ENCODE results near the gene CALU. TPM values are rescaled to one million over a fixed set of nuclear protein-coding genes. Genes with fewer than 3 reads are reported as not detected.

The CALU gene
- total and polyA plus RNA-seq, 7 donors, result 52.0 to 236 (median 88.9) TPM

- 52 to 70% (median 70%) methylated on average over 2 of the region's 2 CpGs for WGBS, 3 donors
- ATAC-seq, result no peak
- no peaks in the 10 kb centered on the region for H3K36me3 ChIP-seq (ENCODE audit: insufficient read depth in 1 of 2, low read depth in 1 of 2)
- DNase-seq, result no peak
- no peaks in the 10 kb centered on the region for H3K9me3 ChIP-seq
- intact Hi-C loops (cut with DNase I), result no loop called here
- no peak for TF ChIP-seq CTCF (IDR thresholded peaks at IDR 0.05)
- peaks cover 9% of the 10 kb centered on the region for H3K4me1 ChIP-seq
- no peak overlapping the region for H3K27ac ChIP-seq
- H3K27me3 ChIP-seq (ENCODE audit: insufficient read depth in 3 of 3, low read length in 2 of 3), result peaks cover 0 to 46% (median 11%) of the 10 kb centered on the region in 3 donors
- H3K4me3 ChIP-seq, result no peak overlapping the region
Observed at GRCh38 chr7:128694738-128695137, 44.4 kb upstream of the CALU start.

- peaks cover 0 to 56% (median 11%) of the 10 kb centered on the region in 3 donors for H3K27me3 ChIP-seq (ENCODE audit: insufficient read depth in 3 of 3, low read length in 2 of 3)
- H3K27ac ChIP-seq, result no peak overlapping the region
- intact Hi-C loops (cut with DNase I), result no loop called here
- H3K4me1 ChIP-seq, result peaks cover 9% of the 10 kb centered on the region
- peak; percentile 63 to 85 (median 76) for ATAC-seq
- TF ChIP-seq CTCF (IDR thresholded peaks at IDR 0.05), result no peak
- peak overlapping the region; percentile 50 for H3K4me3 ChIP-seq
- DNase-seq, result peak; percentile 56 to 78
- no peaks in the 10 kb centered on the region for H3K9me3 ChIP-seq
- no peaks in the 10 kb centered on the region for H3K36me3 ChIP-seq (ENCODE audit: insufficient read depth in 1 of 2, low read depth in 1 of 2)
- WGBS, 3 donors, result 3 to 4% (median 4%) methylated on average over 37 of the region's 37 CpGs
Observed at GRCh38 chr7:128697302-128697905, 41.8 kb upstream of the CALU start.

GRCh38 chr7:128699196-128699712 is 39.9 kb upstream of the CALU start:
- WGBS, 3 donors, result 81 to 84% (median 83%) methylated on average over 3 of the region's 3 CpGs
- H3K4me1 ChIP-seq, result peaks cover 9% of the 10 kb centered on the region
- peaks cover 0 to 47% (median 11%) of the 10 kb centered on the region in 3 donors for H3K27me3 ChIP-seq (ENCODE audit: insufficient read depth in 3 of 3, low read length in 2 of 3)
- DNase-seq (no peak), ATAC-seq (no peak)
- no peak overlapping the region for H3K27ac ChIP-seq
- H3K36me3 ChIP-seq (ENCODE audit: insufficient read depth in 1 of 2, low read depth in 1 of 2), result no peaks in the 10 kb centered on the region
- intact Hi-C loops (cut with DNase I), result no loop called here
- no peak for TF ChIP-seq CTCF (IDR thresholded peaks at IDR 0.05)
- no peak overlapping the region for H3K4me3 ChIP-seq
- no peaks in the 10 kb centered on the region for H3K9me3 ChIP-seq

- DNase-seq (no peak), ATAC-seq (no peak)
- Histone ChIP-seq H3K36me3 (ENCODE audit: insufficient read depth in 1 of 2, low read depth in 1 of 2) (no peaks in the 10 kb centered on the region), H3K4me3 (no peak overlapping the region), H3K4me1 (peaks cover 9% of the 10 kb centered on the region), H3K27ac (no peak overlapping the region), H3K9me3 (no peaks in the 10 kb centered on the region), H3K27me3 (ENCODE audit: insufficient read depth in 3 of 3, low read length in 2 of 3) (peaks cover 0 to 47% (median 11%) of the 10 kb centered on the region in 3 donors)
- intact Hi-C loops (cut with DNase I), result no loop called here
- no peak for TF ChIP-seq CTCF (IDR thresholded peaks at IDR 0.05)
- 81 to 87% (median 83%) methylated on average over 1 of the region's 1 CpG for WGBS, 3 donors
Observed at GRCh38 chr7:128699895-128700294, 39.3 kb upstream of the CALU start.

Measured in psoas muscle (tissue), 8 donors.